MM.1S (cell line): Measurements from ENCODE around the gene GNB1.

ENCODE experiments used
- DNase-seq: peaks from one replicate; pipeline ENCODE4 v3.0.0-alpha.2; 2015
- H2AFZ ChIP-seq: fragments of 300-600 bp; sonication (generic); 2 replicates; pipeline ENCODE4 v1.6.0; 2016; ENCODE audit warnings: antibody characterized with exemption, low read length
- H3F3A ChIP-seq: fragments of 300-600 bp; sonication (generic); 2 replicates; pipeline ENCODE4 v1.6.1; 2016; ENCODE audit warnings: mild to moderate bottlenecking, antibody characterized with exemption, low read length, moderate library complexity, mixed read lengths; ENCODE audit not compliant: insufficient read depth
- H3K27ac ChIP-seq: fragments of 300-600 bp; sonication (generic); 2 replicates; pipeline ENCODE4 v1.5.1; 2016; ENCODE audit warnings: mild to moderate bottlenecking, low read length
- H3K27me3 ChIP-seq: fragments of 300-600 bp; sonication (generic); replicated peaks from 2 replicates; pipeline ENCODE4 v1.6.0; 2016; ENCODE audit warnings: low read length; ENCODE audit not compliant: insufficient read depth
- H3K36me3 ChIP-seq: fragments of 300-600 bp; sonication (generic); replicated peaks from 2 replicates; pipeline ENCODE4 v1.6.1; 2016; ENCODE audit warnings: mild to moderate bottlenecking, low read length, mixed read lengths; ENCODE audit not compliant: insufficient read depth
- H3K4me1 ChIP-seq: fragments of 300-600 bp; sonication (generic); 2 replicates; pipeline ENCODE4 v1.6.1; 2016; ENCODE audit warnings: low read length, mixed read lengths
- H3K4me2 ChIP-seq: fragments of 300-600 bp; sonication (generic); 2 replicates; pipeline ENCODE4 v1.6.0; 2016; ENCODE audit warnings: low read depth, low read length
- H3K4me3 ChIP-seq: fragments of 300-600 bp; sonication (generic); 2 replicates; pipeline ENCODE4 v1.5.1; 2016; ENCODE audit warnings: low read length, mixed read lengths
- H3K79me2 ChIP-seq: fragments of 300-600 bp; sonication (generic); 2 replicates; pipeline ENCODE4 v1.6.1; 2016; ENCODE audit warnings: mixed run types, low read length, mixed read lengths
- H3K9ac ChIP-seq: fragments of 300-600 bp; sonication (generic); 2 replicates; pipeline ENCODE4 v1.6.1; 2016; ENCODE audit warnings: low read length, mixed read lengths
- H3K9me2 ChIP-seq: fragments of 300-600 bp; sonication (generic); replicated peaks from 2 replicates; pipeline ENCODE4 v1.6.1; 2016; ENCODE audit warnings: mild to moderate bottlenecking, low read length, mixed read lengths; ENCODE audit not compliant: insufficient read depth
- H3K9me3 ChIP-seq: fragments of 300-600 bp; sonication (generic); replicated peaks from 2 replicates; pipeline ENCODE4 v1.6.1; 2016; ENCODE audit warnings: mild to moderate bottlenecking, low read length, mixed read lengths; ENCODE audit not compliant: insufficient read depth
- H4K20me1 ChIP-seq: fragments of 300-600 bp; sonication (generic); 2 replicates; pipeline ENCODE4 v1.6.1; 2016; ENCODE audit warnings: mild to moderate bottlenecking, low read length, moderate library complexity, mixed read lengths; ENCODE audit not compliant: insufficient read depth
- CTCF ChIP-seq: fragments of 300-600 bp; sonication (generic); IDR thresholded peaks from 2 replicates; pipeline ENCODE4 v1.5.1; 2016; ENCODE audit warnings: antibody characterized with exemption, low read length, mixed read lengths
- EZH2 ChIP-seq: fragments of 300-600 bp; sonication (generic); optimal IDR thresholded peaks from 2 replicates; pipeline ENCODE3; 2017; ENCODE audit warnings: low read depth, mild to moderate bottlenecking, antibody characterized with exemption, low read length, mixed read lengths
- EZH2phosphoT487 ChIP-seq: fragments of 300-600 bp; sonication (generic); IDR thresholded peaks from 2 replicates; pipeline ENCODE4 v1.6.1; 2018; ENCODE audit warnings: antibody characterized with exemption, low read length

Gene GNB1

GRCh38 chr1:1893997-1894353 lies 3.1 kb upstream of the GNB1 start:
- no peak overlapping the region for H2AFZ ChIP-seq
- no peak overlapping the region for H3K4me2 ChIP-seq
- H3K4me3 ChIP-seq = no peak overlapping the region

GRCh38 chr1:1893291-1893985 lies 2.6 kb upstream of the GNB1 start:
- H3K79me2 ChIP-seq = peaks cover 23% of the 10 kb centered on the region
- DNase-seq = no peak
- H3K27ac ChIP-seq = no peak overlapping the region
- no peak overlapping the region for H3K4me2 ChIP-seq
- H2AFZ ChIP-seq = no peak overlapping the region
- peaks cover 33% of the 10 kb centered on the region for H3K4me1 ChIP-seq
- peaks cover 20% of the 10 kb centered on the region for H3F3A ChIP-seq
- no peak overlapping the region for H3K9ac ChIP-seq
- H3K9me2 ChIP-seq = no peaks in the 10 kb centered on the region
- H3K4me3 ChIP-seq = no peak overlapping the region
- TF ChIP-seq EZH2phosphoT487 (no peak), CTCF (no peak), EZH2 (no peak)
- no peaks in the 10 kb centered on the region for H3K36me3 ChIP-seq
- H4K20me1 ChIP-seq = peaks cover 10% of the 10 kb centered on the region
- no peaks in the 10 kb centered on the region for H3K9me3 ChIP-seq
- no peaks in the 10 kb centered on the region for H3K27me3 ChIP-seq

More at GRCh38 chr1:1893997-1894353, 3.1 kb upstream of the GNB1 start:
- peaks cover 17% of the 10 kb centered on the region for H3K79me2 ChIP-seq
- DNase-seq = no peak
- no peak for TF ChIP-seq CTCF
- no peak for TF ChIP-seq EZH2phosphoT487
- no peak for TF ChIP-seq EZH2
- H3K27me3 ChIP-seq = no peaks in the 10 kb centered on the region
- peaks cover 21% of the 10 kb centered on the region for H3F3A ChIP-seq
- peaks cover 7% of the 10 kb centered on the region for H4K20me1 ChIP-seq
- H3K4me1 ChIP-seq = peaks cover 29% of the 10 kb centered on the region
- H3K27ac ChIP-seq = no peak overlapping the region
- H3K36me3 ChIP-seq = no peaks in the 10 kb centered on the region
- no peak overlapping the region for H3K9ac ChIP-seq
- no peaks in the 10 kb centered on the region for H3K9me2 ChIP-seq
- no peaks in the 10 kb centered on the region for H3K9me3 ChIP-seq

- Histone ChIP-seq H3K4me2 (no peak overlapping the region), H3K36me3 (no peaks in the 10 kb centered on the region; the same call in 1 of the 2 replicates), H3K79me2 (peaks cover 30% of the 10 kb centered on the region), H3K9me3 (no peaks in the 10 kb centered on the region), H3K9me2 (no peaks in the 10 kb centered on the region), H3F3A (peaks cover 16% of the 10 kb centered on the region), H3K27me3 (no peaks in the 10 kb centered on the region), H3K4me3 (no peak overlapping the region), H3K9ac (no peak overlapping the region), H4K20me1 (peaks cover 17% of the 10 kb centered on the region), H2AFZ (no peak overlapping the region), H3K27ac (no peak overlapping the region), H3K4me1 (peaks cover 29% of the 10 kb centered on the region)
- DNase-seq = no peak
- no peak for TF ChIP-seq EZH2
- TF ChIP-seq CTCF = no peak
- no peak for TF ChIP-seq EZH2phosphoT487
These were observed 1.9 kb upstream of the GNB1 start for GRCh38 chr1:1892763-1893120.
